Psoas muscle (tissue), 8 donors: Measurements from ENCODE around the gene CCDC187. TPM values are rescaled to one million over a fixed set of nuclear protein-coding genes. Genes with fewer than 3 reads are reported as not detected.

Experiments
- ATAC-seq, 4 donors: fragments of 200-7000 bp; cut with Tn5 transposase; one replicate each; pipeline ENCODE4 v1.9.1; 2020; ENCODE audit warnings: moderate library complexity in 3 of 4, mild to moderate bottlenecking in 2 of 4
- DNase-seq, 2 donors: peaks; one replicate each; pipeline ENCODE4 v3.0.0-alpha.2; 2020
- H3K27ac ChIP-seq: fragments of 200-600 bp; one replicate; pipeline ENCODE4 v1.8.0; 2022
- H3K27me3 ChIP-seq, 3 donors: fragments of 200-600 bp in 1 of 3; one replicate each; pipeline versions ENCODE4 v1.6.1 to v1.8.0; 2013 to 2022; ENCODE audit warnings: low read length in 2 of 3, mild to moderate bottlenecking in 2 of 3, moderate library complexity in 1 of 3; ENCODE audit not compliant: insufficient read depth in 3 of 3
- H3K36me3 ChIP-seq, 2 donors: fragments of 200-600 bp in 1 of 2; one replicate each; pipeline versions ENCODE4 v1.6.1 to v1.8.0; 2013 to 2022; ENCODE audit warnings: low read depth in 1 of 2, mild to moderate bottlenecking in 1 of 2, moderate library complexity in 1 of 2; ENCODE audit not compliant: insufficient read depth in 1 of 2
- H3K4me1 ChIP-seq: fragments of 200-600 bp; one replicate; pipeline ENCODE4 v1.8.0; 2022
- H3K4me3 ChIP-seq: fragments of 200-600 bp; one replicate; pipeline ENCODE4 v1.8.0; 2022; ENCODE audit warnings: mild to moderate bottlenecking
- H3K9me3 ChIP-seq: fragments of 200-600 bp; one replicate; pipeline ENCODE4 v1.8.0; 2022
- CTCF ChIP-seq: fragments of 200-600 bp; IDR thresholded peaks from one replicate; pipeline ENCODE4 v1.8.0; 2022; ENCODE audit warnings: antibody characterized with exemption
- WGBS, 3 donors: extraction: QIAGEN DNeasy Blood & Tissue Kit; methylation state at CpG; one replicate each; pipeline versions ENCODE4 v1.1.6 to v1.1.7; 2013; 5-methylcytosine and 5-hydroxymethylcytosine counted together
- intact Hi-C, 2 donors: fragments of 100-400 bp; cut with DNase I; formaldehyde crosslinking; loops; one replicate each; pipeline versions ENCODE4 v1.11.0 to v1.14.2; 2022
- polyA plus RNA-seq, 3 donors: library from polyadenylated mRNA; stranded (reverse); fragments of 200-250 nt; gene quantifications; one replicate each; pipeline ENCODE4 v1.2.3, GENCODE V29; 2013
- total RNA-seq, 4 donors: library from RNA; stranded (reverse); fragmentation: NEBNext Ultra II Directional in 2 of 4; extraction: Animal tissue kit (Norgen Biotek cat#: 25700) in 2 of 4; gene quantifications; one replicate each; pipeline versions ENCODE4 v1.2.1 to v1.2.4, GENCODE V29; 2021 to 2023
- donor health status: healthy with polysubstance abuse.
- donor health status: DM: no; HTN: no; CAD: no; lungs with moderate emphysema.
- donor health status: Bipolar disorder and iron deficiency.
- donor health status: healthy.
- donor health status: DM: yes; HTN: yes; CAD: no.
- donor health status: DM: no; HTN: no; CAD: no.
- donor health status: DM: no; HTN: no; CAD: no.
- donor health status: DM: yes; HTN: yes; CAD: no.

CCDC187 gene
- total and polyA plus RNA-seq, 7 donors = not detected

DNA sequence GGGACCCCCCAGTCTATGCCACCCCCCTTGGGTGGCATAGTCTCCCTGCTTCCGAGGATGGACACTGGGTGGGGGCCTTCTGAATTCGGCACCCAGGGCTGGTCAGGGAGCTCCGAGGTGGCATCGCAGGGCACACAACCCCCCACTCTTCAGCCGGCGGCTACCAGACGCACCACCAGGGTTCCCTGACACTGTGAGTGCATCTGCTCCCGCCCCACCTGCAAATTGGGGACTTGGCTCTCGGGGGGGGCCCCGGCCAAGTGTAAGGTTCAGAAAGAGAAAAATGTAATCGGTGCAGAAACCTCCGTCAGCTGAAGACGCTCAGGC, 45.6 kb downstream of the CCDC187 start:
- WGBS, 3 donors = 74 to 82% (median 76%) methylated on average over 12 to 13 of the region's 13 CpGs
- no peaks in the 10 kb centered on the region for H3K36me3 ChIP-seq
- intact Hi-C loops = no loop called here
- no peak overlapping the region for H3K27ac ChIP-seq
- ATAC-seq (no peak), DNase-seq (no peak)
- H3K27me3 ChIP-seq = peaks cover 0 to 39% (median 16%) of the 10 kb centered on the region in 3 donors
- no peak for TF ChIP-seq CTCF
- H3K4me1 ChIP-seq = no peaks in the 10 kb centered on the region
- no peak overlapping the region for H3K4me3 ChIP-seq
- no peaks in the 10 kb centered on the region for H3K9me3 ChIP-seq

DNA sequence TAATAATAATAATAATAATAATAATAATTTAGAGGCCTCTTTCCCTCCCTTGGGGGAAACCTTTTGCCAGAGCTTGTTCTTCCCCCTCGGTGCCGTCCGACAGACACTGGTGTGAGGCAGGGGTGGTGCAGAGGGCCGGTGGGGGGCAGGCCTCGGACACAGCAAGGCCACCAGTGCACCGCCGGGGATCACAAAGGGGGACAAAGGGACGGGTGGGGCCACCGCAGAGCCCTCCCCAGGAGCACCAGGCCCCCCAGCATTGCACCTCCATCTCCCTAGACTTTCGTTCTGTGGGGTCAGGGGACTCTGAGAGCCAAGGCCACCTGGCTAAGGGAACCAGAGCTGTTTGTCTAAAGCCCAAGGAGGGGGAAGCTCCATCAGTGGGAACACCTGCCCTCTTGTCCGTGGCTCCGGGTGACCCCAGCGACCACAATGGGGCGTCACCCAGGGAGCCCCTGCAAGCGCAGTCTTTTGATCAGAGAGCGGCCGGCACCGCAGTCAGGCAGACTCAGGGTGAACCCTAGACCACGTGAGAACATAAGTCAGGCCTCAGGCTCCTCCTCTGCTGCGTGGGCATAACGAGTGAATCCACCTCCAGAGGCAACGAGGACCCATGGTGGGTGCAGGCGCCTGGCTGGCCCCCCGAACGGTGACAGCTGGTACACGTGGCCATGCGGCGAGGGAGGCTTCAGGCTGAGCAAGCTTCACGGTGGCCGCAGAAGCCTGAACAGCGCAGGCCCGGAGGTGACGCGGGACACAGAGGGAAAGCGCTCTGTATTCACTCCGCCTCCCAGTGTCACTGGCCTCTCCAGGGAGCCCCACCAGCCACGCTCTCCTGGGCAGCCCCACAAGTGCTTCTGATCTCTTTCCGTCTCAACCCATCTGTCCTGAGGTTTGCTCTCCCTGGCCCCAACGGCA, 46.3 kb downstream of the CCDC187 start:
- Histone ChIP-seq H3K27ac (no peak overlapping the region), H3K4me1 (no peaks in the 10 kb centered on the region), H3K36me3 (no peaks in the 10 kb centered on the region), H3K9me3 (no peaks in the 10 kb centered on the region), H3K4me3 (no peak overlapping the region), H3K27me3 (peaks cover 0 to 43% (median 17%) of the 10 kb centered on the region in 3 donors)
- ATAC-seq = no peak
- no peak for DNase-seq
- intact Hi-C loops = no loop called here
- 75 to 80% (median 79%) methylated on average over 39 of the region's 39 CpGs for WGBS, 3 donors
- TF ChIP-seq CTCF = no peak

DNA sequence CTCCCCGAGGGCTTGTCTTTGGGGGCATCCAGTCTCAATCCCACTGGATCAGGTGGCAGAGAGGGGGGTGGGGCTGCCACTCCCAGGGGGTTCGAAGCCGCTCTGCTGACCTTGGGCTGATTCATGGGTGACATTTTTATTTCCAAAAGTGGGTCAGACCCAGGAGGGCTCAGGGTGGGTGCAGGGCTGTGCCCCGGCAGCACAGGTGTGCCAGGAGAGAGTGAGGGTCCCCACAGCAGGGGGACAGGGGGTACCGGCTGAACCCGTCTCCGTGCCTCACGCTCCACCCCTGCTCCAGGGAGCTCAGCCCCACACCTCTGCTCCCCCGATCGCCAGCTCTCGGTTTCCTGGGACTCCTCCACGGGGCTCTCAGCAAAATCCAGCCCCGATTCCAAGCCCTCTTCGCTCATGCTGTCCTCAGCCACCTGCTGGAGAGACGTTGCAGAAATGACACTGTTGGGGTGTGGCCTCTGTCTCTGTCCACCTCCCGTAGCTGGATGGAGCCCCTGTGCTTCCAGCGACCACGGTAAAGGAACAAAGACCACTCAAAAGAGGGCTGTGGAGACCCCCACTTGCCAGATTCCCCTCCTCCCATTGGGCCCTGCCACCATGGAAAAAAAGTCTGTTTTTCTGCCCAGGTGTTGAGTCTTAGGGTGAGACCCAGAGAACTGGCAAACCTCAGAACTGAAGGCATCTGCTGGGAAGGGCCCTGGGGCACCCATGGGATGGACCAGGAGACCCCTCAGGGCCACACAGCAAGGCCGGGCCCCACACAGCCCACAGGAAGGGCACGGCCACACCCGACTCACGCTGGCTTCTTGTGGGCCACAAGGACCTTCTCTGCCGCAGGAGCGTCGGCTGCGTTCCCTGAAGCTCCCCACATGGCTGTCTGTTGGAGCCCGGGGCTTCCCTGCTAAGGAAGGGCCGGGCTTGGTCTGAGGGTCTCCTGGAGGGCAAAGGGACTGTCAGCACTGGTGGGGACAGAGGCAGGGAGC, 47.7 kb downstream of the CCDC187 start:
- Histone ChIP-seq H3K9me3 (no peaks in the 10 kb centered on the region), H3K27ac (no peak overlapping the region), H3K36me3 (no peaks in the 10 kb centered on the region), H3K27me3 (peaks cover 0 to 46% (median 17%) of the 10 kb centered on the region in 3 donors), H3K4me3 (no peak overlapping the region), H3K4me1 (no peaks in the 10 kb centered on the region)
- DNase-seq (no peak), ATAC-seq (no peak)
- TF ChIP-seq CTCF = no peak
- 58 to 71% (median 63%) methylated on average over 27 to 28 of the region's 28 CpGs for WGBS, 3 donors
- intact Hi-C loops = no loop called here

DNA sequence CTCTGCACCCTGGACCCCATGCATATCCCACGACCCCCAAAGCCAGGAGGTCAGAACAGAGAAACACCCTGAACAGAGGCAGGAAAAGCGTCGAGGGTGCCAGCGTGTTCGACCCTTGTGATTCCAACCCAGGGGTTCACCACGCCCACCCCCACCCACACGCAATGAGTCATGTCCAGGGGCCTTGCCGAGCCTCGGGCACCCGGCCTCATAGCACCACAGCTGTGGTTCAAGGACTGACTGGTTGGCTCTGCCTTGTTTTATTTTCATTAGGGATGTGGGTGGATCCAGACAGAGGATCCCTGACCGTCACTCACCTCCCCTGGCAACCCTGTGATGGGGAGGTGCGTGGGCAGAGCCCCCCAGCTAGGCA, 48.7 kb downstream of the CCDC187 start:
- 30 to 35% (median 34%) methylated on average over 12 of the region's 12 CpGs for WGBS, 3 donors
- Histone ChIP-seq H3K27me3 (peaks cover 0 to 46% (median 17%) of the 10 kb centered on the region in 3 donors), H3K36me3 (no peaks in the 10 kb centered on the region), H3K4me1 (no peaks in the 10 kb centered on the region), H3K9me3 (no peaks in the 10 kb centered on the region), H3K27ac (no peak overlapping the region), H3K4me3 (no peak overlapping the region)
- ATAC-seq (no peak), DNase-seq (peak in 1 of 2 donors; percentile 46)
- no peak for TF ChIP-seq CTCF
- intact Hi-C loops = no loop called here
